GM21390 (cell line): ENCODE results near the gene EXOSC2.
"Not testable (repeated sequence)": the region's sequence is repeated elsewhere in the genome, so short reads cannot be mapped to it uniquely, and the experiment has no call there.

Source experiments
- ATAC-seq: cut with Tn5 transposase; IDR thresholded peaks from one replicate; pipeline ENCODE4 v1.9.1; 2021; ENCODE audit not compliant: unreplicated experiment

The EXOSC2 gene

DNA sequence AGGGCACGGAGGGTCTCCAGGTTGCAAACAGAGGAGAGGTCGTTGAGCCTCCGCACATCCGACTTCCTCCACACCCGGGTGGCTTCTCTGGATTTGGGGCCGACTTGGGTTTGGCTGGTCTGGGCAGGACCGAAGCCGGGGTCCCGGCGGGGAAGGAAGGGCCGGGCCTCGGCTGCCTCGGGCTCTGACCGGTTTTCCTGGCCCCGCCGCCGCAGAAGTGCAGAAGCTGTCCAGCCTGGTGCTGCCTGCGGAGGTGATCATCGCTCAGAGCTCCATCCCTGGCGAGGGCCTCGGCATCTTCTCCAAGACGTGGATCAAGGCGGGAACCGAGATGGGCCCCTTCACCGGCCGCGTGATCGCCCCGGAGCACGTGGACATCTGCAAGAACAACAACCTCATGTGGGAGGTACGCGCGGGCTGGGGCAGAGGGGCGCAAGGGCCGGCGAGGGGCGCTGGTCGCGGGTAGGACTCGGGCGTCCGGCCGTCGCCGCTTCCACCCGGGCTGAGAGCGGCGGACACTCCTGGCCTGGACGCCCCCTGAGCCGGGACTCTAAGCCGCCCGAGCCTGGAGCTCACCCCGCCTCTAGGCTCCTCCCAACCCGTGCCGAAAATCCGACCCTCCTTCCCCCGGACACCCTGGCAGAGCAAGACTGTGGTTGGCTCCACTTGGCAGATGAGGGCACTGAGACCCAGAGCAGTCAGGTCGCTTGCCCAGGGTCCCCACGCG lies 27.0 kb upstream of the EXOSC2 start:
- ATAC-seq: no peak

DNA sequence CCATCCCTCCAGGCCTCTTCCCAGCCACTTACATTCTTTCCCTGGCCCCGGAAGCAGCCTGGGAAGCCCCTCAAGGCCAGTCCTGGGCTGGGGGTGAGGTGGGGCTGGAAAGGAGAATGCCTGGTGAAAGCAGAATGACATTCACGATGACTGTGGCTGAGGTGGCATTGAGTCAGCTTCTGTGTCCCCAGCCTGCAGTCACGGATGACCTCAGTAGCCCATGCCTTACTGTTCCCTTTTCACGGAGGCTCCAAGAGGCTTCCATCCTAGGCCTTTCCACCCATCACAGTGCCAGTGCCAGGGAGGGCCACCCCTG lies 26.5 kb upstream of the EXOSC2 start:
- ATAC-seq: no peak

DNA sequence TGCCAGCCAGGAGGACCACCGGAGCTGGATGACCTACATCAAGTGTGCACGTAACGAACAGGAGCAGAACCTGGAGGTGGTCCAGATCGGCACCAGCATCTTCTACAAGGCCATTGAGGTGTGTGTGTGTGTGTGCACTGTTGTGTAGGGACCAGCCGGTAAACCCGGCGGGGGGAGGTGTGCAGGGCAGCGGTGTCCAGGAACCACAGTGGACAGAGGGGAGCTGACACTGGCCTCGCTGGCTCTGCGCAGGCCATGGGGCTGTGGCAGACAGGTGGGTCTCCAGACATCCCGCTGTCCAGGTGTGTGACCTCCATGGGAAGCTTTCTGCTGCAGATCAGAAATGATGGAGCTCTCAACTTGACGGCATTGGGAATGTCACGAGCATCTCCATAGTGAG lies 25.4 kb upstream of the EXOSC2 start:
- no peak for ATAC-seq

DNA sequence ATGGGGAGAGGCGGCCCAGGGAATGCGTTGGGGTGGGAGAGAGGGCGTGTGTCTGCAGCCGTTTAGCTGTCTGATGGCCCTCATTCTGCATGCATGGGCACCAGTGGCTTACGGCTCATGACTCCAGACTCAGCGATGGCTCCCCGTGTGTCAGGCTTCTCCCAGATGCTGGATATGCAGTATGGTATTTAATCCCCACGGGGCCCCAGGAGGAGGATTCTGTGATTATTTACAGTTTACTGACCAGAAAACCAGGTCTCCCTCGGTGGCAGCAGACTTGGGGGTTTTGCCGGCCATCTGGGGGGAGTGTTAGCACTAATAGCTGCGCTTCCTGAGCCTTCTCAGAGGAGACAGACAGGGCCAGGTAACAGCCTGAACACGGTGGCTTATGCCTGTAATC lies 24.9 kb upstream of the EXOSC2 start:
- ATAC-seq: no peak

DNA sequence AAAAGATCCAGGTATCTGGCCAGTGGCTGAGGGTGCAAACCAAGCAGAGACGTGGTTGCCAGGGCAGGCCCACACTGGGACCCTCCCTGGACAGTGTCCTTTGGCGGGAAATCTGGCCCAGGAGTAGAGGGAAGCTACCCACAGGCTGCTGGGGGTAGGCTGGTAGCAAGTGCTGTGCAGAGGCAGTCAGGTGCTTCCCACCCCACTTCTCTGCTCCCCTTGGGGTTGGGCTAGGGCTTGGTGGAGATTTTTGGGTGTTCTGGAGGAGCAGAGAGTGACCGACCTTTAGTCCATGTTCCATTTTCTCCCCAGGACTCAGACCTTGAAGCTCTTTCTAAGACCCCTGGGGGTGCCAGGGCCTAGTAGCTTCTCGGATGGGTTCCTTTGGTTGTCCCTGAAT lies 23.6 kb upstream of the EXOSC2 start:
- no peak for ATAC-seq

DNA sequence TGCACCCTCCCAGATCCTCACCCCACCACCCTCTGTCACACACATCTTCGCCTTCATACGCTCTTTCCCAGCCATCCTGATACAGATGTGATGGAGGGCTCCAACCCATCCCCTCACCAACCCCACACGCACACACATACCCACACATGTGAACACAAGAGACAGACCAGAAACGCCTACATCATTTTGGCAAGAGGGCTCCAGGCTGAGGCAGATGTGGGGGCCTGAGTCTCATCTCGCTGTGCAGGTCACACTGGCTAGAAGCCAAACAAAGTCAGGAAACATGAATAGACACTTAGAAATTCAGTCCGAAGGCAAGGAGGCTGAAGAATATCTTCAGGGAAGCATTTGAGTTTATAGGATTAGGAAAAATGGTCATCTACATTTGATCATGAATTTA lies 22.9 kb upstream of the EXOSC2 start:
- no peak for ATAC-seq

DNA sequence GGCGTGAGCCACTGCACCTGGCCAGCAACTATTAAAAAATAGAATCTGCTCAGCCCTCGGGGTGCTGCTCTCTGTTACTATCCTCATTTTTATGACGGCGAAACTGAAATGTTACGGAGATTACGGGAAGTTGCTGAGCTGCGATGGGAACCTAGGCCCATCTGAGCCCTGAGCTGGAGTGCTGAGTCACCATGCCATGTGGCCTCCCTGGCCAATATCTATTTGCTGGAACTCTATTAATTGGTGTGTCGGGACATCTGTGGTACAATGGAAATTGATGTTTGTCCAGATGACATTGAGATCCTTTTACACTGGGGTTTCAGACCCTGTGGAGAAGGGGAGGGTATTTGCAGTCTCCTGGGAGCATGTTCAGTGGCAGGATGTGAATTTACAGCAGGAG lies 21.1 kb upstream of the EXOSC2 start:
- ATAC-seq: no peak

DNA sequence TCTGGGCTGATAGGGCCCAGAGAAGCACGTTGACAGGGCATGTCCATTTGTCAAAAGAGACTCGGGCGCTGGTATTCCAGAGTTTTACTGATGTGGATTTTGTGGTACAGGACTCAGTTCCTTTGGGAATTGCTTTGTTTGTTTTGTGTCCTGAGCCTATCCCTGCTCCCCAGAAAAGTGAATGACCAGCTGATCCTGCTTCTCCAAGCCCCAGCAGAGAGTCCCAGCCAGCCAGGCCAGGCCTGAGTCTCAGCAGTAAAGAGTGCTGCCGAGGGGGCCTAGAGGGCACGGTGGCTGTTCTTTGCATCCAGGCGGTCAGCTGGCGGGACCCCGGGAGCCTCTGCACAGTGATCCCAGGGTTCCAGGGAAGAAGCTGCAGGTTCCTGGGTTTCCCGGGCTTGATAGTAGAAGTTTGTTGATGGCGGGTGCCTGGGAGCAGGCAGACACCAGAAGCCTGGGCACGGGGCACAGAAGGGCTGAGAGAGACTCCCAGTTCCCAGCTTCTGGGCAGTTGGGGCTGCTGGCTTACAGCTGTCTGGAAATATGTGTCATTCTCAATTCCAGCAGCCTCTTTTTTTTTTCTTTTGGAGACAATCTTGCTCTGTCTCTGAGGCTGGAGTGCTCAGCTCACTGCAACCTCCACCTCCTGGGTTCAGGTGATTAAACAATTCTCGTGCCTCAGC lies 20.5 kb upstream of the EXOSC2 start:
- ATAC-seq: no peak

DNA sequence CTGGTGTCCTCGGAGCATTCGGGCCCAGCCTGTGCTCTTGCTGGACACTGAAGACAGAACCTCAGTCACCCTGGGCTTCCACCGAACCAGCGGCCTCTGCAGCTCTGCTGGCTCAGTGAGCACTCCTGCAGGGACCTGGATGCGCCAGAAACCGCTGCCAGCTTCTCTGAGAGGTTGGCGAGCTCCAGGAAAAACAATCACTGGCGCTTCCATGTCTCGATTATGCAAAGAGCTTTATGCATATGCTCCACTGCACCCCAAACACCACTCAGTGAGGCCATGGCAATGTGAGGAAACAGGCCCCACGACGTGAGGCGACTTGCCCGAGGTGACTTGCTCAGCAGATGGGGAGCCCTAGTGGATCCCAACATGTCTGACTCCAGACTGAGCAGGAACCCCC lies 18.2 kb upstream of the EXOSC2 start:
- ATAC-seq: no peak

DNA sequence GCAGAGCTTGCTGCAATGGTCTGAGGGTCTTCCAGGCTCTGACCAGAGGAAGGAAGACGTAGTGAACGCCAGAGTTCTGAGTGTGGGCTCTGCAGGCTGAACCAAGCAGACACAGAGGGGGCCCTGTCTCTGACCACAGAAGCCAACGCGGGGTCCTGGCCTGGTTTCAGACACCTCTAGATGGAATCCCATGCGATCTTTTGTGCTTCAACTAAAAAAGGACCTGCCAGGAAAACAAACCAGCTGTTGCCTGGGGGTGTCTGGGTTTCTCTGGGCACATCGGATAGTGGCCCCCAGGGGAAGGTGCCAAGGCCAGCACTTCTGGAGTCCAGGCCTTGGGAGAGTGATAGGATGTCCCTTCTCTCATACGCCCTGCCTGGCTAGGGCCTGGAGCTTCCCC lies 16.3 kb upstream of the EXOSC2 start:
- ATAC-seq: no peak

DNA sequence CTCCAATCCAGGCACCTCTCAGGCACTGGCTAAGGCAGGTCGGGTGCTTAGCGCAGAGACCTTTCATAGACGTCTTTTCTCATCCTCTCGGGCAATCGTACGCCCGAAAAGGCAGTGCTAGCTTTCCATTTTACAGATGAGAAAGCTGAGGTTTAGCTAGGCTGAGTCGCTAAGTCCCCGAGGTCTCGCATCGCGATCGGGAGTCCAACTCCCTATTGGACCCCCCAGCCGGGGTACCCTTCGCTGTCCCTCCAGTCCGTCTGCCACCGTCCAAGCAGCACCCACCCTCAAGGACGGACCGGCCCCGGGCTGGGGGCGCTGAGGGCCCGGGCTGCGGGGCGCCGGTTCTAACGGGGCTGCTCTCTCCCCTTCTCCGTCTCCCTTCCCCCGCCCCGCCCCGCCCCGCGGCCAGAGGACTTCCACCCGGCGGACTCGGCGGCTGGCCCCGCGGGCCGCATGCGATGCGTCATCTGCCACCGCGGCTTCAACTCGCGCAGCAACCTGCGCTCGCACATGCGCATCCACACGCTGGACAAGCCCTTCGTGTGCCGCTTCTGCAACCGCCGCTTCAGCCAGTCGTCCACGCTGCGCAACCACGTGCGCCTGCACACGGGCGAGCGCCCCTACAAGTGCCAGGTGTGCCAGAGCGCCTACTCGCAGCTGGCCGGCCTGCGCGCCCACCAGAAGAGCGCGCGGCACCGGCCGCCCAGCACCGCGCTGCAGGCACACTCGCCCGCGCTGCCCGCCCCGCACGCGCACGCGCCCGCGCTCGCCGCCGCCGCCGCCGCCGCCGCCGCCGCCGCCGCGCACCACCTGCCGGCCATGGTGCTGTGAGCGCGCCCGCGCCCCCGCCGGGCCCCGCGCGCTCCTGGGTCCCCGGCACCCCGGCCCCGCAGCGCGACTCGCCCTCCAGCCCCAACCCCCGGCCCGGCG lies 12.5 kb upstream of the EXOSC2 start:
- peak; percentile 46 for ATAC-seq

DNA sequence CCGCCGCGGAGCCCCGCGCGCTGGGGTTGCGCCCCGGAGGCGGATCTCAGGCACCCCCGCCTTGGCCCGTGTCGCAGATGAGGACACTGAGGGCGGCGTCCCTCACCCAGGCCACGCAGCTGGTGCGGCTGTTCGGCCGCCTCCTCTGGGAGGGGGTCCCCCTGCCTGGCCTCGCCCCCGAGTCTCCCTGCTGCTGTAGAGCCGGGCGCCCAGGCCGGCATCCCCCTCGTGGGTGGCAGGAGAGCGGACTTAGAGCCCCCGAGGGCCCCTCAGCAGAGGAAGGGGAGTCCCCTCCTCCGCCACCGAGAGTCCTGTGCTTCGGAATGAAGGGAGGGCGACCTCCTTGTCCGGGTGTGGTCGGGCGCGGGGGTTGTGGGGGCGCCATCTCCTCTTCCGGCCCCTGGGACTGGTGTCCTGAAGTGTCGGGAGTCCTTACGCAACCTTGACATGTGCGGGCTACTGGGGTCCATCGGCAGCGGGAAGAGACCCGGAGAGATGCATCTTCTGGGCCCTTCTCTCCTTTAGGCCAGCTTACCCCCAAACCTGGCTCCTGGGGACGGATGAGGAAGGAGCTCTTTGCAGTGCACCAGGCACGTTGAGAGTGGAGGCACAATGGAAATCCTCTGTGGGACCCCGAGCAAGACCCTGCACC lies 11.7 kb upstream of the EXOSC2 start:
- ATAC-seq: peak; percentile 10

DNA sequence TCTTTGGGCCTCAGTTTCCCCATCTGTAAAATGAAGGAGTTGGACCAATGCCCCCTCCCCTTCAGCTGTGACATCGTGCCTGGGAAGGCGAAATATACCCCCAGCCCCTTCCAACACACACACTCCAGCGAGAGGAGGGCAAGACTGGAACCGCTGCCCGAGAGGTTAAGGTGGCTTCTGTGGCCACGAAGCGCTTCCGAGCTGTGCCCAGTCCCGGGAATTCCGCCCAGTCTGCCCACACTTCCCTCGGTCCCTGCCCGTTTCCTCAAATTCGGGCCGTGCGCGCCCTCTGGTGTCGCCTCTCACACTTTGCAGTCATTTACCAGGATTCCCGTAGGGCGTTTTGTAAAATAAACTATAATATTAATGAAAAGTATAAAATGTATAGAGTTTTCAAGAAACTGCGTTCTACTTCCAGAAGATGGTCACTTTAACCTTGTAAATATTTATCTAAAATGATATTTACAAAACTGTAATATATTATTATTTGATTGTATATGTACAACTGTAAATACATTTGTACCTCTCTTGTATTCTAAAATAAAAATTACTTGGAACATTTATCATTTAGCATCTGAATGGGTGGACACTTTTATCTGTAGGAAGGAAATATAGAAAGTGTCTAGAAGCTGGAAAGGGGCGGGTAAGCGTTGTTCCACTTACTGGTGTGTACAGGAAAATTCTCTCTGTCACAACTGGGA lies 11.0 kb upstream of the EXOSC2 start:
- no peak for ATAC-seq

DNA sequence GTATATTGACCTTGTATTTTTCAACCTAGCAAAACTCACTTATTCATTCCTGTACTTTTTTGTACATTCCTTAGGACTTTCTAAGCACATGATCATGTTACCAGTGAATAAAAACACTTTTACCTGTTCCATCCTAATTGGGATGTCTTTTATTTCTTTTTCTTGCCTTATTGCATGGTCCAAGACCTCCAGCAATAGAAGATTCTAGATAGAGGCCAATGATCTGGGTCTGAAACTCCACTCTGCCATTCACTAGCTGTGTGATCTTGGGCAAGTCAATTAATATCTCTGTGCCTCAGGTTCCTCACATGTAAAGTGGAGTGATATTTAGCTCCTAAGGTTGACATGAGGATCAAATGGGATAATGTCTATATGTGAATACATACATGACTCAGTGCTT lies 8.5 kb upstream of the EXOSC2 start:
- no peak for ATAC-seq

DNA sequence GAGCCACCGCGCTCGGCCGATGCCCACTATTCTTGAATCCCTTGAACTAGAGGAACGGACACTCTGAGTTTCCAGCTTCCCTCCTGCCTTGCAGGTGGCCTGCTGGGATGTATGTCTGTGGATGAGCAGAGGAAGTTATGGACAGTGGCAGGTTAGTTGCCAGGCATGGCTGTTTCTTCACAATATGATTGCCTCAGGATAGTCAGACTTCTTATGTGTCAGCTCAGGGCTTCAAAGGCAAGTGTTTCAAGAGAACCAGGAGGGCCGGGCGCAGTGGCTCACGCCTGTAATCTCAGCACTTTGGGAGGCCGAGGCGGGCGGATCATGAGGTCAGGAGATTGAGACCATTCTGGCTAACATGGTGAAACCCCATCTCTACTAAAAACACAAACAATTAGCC lies 7.6 kb upstream of the EXOSC2 start:
- ATAC-seq: not testable (repeated sequence)

DNA sequence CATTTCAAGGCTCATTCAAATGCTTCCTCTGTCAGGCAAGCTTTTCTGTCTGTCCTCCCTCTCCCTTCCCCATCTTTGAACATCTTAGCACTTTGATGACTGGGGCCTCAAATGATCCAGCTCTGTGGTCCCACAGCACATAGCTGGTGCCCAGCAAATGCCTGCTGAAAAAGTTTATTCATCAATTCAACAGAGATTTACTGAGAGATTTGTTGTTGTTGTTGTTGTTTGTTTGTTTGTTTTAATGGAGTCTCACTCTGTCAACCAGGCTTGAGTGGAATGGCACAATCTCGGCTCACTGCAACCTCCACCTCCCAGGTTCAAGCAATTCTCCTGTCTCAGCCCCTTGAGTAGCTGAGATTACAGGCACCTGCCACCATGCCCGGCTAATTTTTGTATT lies 6.0 kb upstream of the EXOSC2 start:
- no peak for ATAC-seq

DNA sequence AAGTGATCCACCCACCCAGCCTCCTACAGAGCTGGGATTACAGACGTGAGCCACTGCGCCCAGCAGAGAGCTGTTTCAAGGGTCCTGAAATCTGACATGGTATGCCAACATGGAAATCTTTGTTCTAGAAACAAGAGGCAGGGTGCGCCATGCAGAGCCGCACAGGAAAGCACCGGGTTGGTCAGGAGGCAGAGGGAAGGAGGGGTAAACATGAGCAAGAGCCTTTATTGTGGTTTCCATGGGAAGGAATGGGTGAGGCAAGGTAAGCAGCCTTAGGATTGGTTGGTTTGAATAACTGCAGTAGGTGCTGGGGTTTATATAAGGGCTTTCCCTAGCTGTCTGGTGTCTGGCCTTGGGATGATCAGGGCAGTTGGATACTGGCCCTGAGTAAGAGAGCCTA lies 5.5 kb upstream of the EXOSC2 start:
- ATAC-seq: no peak

DNA sequence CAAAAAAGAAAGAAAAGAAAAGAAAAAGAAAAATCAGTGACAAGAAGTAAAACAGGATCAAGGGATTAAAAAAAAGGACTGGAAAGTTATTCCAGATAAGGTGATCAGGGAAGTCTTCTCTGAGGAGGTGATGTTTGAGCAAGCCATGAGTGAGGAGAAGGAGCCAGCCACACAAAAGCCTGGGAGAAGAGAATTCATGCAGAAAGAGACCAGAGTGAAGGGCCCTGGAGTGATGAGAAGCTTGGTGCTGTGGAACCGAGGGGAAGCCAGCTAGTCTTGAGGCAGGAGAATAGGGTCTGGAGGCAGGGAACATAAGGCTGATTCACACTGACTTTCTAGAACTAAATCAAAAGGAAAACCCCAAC lies 4.0 kb upstream of the EXOSC2 start:
- ATAC-seq: no peak

DNA sequence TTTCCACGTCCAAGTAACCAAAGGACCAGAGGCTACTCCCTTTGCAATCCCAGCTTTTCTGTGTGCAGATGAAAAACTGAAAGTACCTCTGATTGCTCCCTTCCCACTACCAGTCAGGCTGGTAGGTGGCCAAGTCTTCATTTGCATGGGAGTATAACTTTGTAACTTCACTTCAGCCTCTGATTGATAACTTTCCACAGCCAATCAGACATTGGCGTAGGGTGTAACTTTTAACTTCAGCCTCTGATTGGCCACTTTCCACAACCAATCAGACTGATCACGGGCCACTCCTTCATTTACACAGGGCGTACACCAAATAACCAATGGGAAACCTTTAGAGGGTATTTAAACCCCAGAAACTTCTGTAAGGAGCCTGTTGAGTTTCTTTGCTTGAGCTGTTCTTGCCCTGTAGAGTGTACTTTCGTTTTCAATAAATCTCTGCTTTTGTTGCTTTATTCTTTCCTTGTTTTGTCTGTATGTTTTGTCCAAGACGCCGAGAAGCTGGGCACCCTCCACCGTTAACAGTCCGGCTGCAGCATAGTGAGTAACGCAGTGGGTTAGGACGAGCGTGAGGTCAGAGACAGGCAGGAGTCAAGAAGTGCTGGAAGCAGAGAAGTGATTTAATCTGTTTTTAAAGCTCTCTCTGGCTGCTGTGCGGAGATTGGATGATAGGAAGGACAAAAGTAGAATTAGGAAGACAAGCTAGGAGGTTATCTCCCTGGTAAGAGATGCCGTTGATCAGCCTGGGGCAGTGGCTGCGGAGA lies 3.5 kb upstream of the EXOSC2 start:
- no peak for ATAC-seq

DNA sequence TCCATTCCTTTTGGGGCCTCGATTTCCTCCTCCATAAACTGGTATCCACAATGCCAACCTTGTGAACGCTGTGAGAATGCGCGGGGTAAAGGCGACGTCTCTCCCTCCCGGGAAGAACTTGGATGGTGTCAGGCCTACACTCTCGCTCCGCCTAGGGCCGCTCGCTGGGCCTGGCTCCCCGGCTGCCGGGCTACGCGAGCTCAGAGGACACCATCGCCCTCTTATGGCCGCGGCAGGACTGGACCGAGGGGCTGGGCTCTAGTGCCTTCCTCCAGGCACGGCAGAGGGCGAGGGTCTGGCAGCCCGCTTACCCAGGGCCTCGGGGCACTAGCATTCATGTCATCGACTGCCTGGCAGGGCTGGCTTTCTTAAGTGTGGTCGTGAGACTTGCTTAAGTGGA lies 1.3 kb upstream of the EXOSC2 start:
- no peak for ATAC-seq
